GM18526 (cell line): ENCODE data around the gene ATP9B.

ENCODE experiments used
- POLR2A ChIP-seq: IDR thresholded peaks from 3 replicates; pipeline ENCODE4 v1.6.1; 2011; ENCODE audit not compliant: insufficient read length; ENCODE audit errors: extremely low read depth

Gene ATP9B

DNA sequence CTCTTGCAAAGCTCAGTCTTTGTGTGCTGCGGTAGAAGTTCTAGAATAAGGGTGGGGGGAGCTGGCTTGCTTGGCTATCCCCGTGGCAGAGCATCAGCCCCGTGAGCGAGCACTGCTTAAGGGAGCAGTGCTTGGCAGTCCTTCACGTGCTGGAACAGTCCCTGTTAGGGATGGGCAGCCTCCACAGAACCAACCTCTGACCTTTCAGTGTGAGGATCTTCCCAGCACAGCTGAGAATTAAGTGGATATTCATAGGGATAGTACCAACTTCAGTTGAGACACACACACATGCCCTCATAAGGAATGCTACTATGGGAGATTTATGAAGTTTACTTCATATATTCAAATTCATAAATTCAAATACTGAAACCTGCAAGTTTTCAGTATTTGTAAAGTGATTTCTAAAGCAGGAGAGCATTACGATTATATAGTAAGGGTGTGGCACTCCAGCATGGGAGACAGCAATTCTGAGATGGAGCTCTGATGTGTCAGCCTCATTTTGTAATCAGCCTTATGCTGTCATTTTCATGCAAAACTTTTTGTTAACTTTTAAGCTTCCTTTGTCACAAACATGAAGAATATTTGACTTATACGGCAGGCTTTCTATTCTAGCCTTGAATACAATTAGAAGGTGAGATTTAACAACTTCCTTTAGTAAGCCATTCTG, 39.5 kb downstream of the ATP9B start:
- TF ChIP-seq POLR2A, result no peak

DNA sequence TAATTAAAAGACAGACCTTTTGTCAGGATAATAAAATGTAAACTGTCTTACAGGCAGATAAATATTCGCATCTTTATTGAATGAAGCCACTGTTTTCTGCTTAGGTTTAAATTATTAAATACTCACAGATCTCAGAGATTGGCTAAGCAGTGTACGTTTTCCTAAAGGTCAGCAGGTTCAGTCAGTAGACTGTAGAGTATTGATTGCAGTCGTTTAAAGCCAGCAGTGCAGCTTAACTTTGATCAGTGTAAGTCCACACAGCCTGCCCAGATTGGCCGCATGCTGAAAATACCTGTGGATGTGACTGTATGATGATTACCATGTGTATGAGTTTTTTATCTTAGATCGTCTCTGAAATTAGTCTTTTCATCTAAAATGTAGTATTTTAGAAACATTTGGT, 42.3 kb downstream of the ATP9B start:
- TF ChIP-seq POLR2A, result no peak

GRCh38 chr18:79117385-79117784, 48.2 kb downstream of the ATP9B start:
- TF ChIP-seq POLR2A, result no peak

DNA sequence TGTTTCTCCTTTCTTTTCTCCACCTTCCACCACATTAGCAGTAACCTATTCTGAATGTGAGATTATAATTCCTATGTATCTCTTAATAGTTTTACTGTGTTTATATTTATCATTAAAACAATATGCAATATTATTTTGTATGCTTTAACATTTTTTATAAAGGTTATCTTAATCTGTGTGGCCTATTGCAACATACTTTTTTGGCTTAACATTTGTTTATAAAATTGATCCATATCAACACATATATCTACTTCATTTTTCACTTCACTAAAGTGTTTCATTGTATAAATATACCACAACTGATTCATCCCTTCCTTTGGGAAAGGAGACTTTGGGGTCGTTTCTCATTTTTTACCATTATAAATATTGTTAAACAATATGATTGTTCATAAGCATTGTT, 48.6 kb downstream of the ATP9B start:
- TF ChIP-seq POLR2A, result no peak

- no peak for TF ChIP-seq POLR2A
Measured at GRCh38 chr18:79118797-79119196, 49.6 kb downstream of the ATP9B start.

- no peak for TF ChIP-seq POLR2A
Measured at GRCh38 chr18:79121746-79122474, 52.7 kb downstream of the ATP9B start.

DNA sequence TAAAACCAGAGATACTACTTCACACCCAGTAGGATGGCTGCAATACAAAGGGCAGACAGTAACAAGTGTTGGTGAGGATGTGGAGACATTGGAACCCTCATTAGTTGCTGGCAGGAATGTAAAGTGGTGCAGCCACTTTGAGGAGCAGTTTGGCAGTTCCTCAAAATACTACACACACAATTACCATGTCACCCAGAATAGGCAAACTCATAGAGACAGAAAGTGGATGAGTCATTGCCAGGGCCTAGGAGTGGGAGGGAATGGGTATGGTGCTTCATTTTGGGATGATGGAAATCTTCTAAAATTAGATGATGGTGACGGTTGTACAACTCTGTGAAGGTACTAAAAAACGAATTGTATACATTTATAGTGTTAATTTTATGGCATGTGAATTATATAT, 54.8 kb downstream of the ATP9B start:
- no peak for TF ChIP-seq POLR2A

DNA sequence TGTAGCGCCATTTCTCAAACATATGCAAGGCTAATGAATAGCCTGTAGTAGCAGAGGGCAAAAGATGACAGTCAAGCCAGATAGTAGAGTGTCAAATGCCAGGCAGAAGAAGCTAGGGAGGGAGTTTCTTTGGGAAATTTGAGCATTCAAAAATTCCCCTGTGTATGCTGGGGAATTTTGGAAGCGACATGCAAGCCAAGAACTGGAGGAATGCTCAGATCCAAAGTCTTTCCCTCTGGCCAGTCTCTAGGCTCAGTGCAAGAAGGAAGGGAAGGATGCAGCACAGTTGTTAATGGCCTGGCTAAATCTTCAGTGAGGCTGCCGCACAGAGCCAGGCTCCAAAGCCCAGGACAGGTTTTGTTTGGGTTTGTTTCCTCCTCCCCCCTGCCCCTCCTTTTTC, 59.9 kb downstream of the ATP9B start:
- no peak for TF ChIP-seq POLR2A

- no peak for TF ChIP-seq POLR2A
Measured at GRCh38 chr18:79133724-79134123, 64.5 kb downstream of the ATP9B start.

DNA sequence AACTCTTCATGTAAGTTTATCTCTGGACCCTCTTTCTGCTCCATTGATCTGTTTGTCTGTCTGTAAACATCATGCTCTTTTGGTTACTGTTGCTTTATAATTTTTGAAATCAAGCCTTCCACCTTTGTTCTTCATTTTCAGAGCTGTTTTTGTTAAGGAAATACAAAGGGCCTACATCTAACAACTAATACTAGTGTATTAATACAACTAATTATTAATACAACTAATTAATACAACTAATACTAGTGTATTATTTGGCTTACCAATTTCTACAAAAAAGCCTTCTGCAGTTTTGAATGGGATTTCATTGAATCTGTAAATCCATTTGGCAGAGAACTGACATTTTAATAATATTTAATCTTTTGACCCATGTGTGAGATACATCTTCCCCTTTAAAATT, 66.7 kb downstream of the ATP9B start:
- TF ChIP-seq POLR2A, result no peak

- no peak for TF ChIP-seq POLR2A
Measured at GRCh38 chr18:79136742-79137141, 67.5 kb downstream of the ATP9B start.

DNA sequence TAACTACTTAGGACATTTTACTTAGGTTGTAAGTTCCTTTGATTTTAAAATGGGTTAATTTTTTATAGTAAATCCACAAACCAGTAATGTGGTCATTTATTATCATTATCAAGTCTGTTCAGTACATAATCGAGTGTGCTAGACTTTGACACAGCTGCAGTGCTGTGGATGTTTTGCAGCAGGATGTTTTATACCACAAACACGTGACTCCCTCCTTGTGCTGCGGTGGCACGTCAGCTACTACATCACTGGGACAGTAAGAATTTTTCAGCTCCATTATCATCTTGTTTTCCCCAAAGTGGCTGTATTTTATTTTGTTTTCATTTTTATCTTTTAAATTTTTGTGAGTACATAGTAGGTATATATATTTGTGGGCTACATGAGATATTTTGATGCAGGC, 70.0 kb downstream of the ATP9B start:
- no peak for TF ChIP-seq POLR2A

DNA sequence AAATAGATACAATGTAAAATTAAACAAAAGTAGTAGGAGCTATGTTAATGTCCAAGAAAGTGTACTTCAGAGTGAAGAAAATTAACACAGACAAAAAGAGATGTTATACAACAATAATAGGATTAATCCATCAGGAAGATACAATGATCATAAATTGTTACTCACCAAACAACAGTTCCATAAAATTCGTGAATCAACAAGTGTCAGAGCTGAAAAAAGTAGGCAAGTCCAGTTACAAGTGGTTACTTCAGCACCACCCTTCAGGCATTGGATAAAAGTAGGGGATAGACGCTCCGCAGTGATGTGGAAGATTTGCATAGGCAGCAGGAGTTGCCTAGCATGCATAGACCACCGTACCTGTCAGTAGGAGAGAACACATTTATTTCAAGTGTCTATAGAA, 77.8 kb downstream of the ATP9B start:
- TF ChIP-seq POLR2A, result no peak

DNA sequence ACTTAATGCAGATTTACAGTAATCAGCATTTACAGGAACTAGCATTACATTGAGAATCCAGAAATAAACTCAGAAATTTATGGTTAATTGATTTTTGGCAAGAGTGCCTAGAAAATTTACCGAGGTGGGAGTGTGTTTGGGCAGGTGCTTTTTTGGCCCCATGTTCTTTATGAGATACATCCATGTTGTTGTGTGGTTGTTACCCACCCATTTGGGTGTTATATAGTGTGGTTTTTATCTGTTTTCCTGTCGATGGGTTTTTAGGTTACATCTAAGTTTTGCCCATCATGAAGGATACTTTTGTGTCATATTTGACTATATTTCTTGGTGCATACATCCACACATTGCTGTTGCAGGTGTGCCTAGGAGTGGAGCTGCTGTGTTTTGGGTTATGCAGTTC, 82.0 kb downstream of the ATP9B start:
- no peak for TF ChIP-seq POLR2A

GRCh38 chr18:79156327-79156726, 87.1 kb downstream of the ATP9B start:
- TF ChIP-seq POLR2A, result no peak

DNA sequence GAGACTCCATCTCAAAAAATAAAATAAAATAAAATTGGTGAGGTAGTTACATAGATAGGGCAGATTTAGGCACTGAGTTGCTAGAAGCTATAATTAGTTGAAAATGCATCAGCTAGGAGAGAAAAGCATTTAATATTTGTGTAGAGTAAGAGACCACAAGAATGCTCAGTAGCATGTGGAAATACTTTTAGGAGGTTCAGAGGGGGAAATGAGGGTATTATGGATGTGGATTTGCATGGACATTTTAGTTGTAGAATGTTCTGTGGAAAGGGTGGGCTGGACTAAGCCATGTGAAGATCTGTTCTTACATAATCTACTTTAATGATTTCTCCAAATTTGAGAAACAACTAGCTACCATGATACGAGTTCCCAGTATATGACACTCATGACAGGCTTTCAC, 95.5 kb downstream of the ATP9B start:
- no peak for TF ChIP-seq POLR2A

DNA sequence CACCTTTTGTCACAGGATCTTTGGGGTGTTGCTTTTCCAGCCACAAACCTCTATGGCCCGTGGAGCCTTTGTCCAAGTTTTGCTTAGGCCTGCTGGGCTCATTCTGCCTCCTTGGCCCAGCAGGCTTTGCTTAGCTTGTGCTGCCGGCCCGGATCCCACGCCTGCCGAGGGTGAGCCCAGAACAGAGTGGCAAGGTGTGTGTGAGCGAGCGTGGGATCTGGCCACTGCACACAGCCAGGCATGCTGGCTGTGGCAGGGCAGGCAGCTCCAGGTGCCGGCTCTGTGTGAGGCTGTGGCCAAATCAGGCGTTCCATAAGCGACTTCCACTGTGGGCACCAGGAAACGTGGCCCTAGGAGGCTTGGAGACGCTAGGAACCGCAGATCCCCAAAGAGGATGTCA, 97.5 kb downstream of the ATP9B start:
- no peak for TF ChIP-seq POLR2A
